GM23248 (cell line): Measurements from ENCODE around the gene ZC3H15. TPM values are rescaled to one million over a fixed set of nuclear protein-coding genes. Genes with fewer than 3 reads are reported as not detected.

ENCODE experiments used
- DNase-seq: peaks from one replicate; pipeline ENCODE4 v3.0.0-alpha.2; 2015
- H2AFZ ChIP-seq: fragments of 200-600 bp; sonication (generic); 2 replicates; pipeline ENCODE4 v1.6.1; 2016; ENCODE audit warnings: antibody characterized with exemption
- H3F3A ChIP-seq: fragments of 200-600 bp; sonication (generic); 2 replicates; pipeline ENCODE4 v1.6.1; 2016; ENCODE audit warnings: mild to moderate bottlenecking, antibody characterized with exemption, mixed run types; ENCODE audit not compliant: insufficient read depth
- H3K27ac ChIP-seq: fragments of 200-600 bp; sonication (generic); 2 replicates; pipeline ENCODE4 v1.5.1; 2016; ENCODE audit warnings: mild to moderate bottlenecking
- H3K27me3 ChIP-seq: fragments of 200-600 bp; sonication (generic); replicated peaks from 2 replicates; pipeline ENCODE4 v1.6.1; 2016; ENCODE audit warnings: mild to moderate bottlenecking; ENCODE audit not compliant: insufficient read depth
- H3K36me3 ChIP-seq: fragments of 200-600 bp; sonication (generic); 2 replicates; pipeline ENCODE4 v1.6.1; 2016; ENCODE audit warnings: low read depth, mild to moderate bottlenecking
- H3K4me1 ChIP-seq: fragments of 200-600 bp; sonication (generic); 2 replicates; pipeline ENCODE4 v1.6.1; 2016; ENCODE audit warnings: mild to moderate bottlenecking; ENCODE audit not compliant: insufficient read depth
- H3K4me2 ChIP-seq: fragments of 200-600 bp; sonication (generic); one replicate; pipeline ENCODE4 v1.6.1; 2016; ENCODE audit warnings: mild to moderate bottlenecking; ENCODE audit not compliant: unreplicated experiment
- H3K4me3 ChIP-seq: fragments of 200-600 bp; sonication (generic); 2 replicates; pipeline ENCODE4 v1.5.1; 2016; ENCODE audit warnings: mild to moderate bottlenecking
- H3K79me2 ChIP-seq: fragments of 200-600 bp; sonication (generic); 2 replicates; pipeline ENCODE4 v1.6.1; 2016; ENCODE audit warnings: mild to moderate bottlenecking; ENCODE audit not compliant: insufficient read depth
- H3K9ac ChIP-seq: fragments of 200-600 bp; sonication (generic); 2 replicates; pipeline ENCODE4 v1.6.1; 2016; ENCODE audit warnings: mild to moderate bottlenecking
- H3K9me2 ChIP-seq: fragments of 200-600 bp; sonication (generic); 2 replicates; pipeline ENCODE4 v1.6.1; 2016; ENCODE audit warnings: mixed run types, mild to moderate bottlenecking, moderate library complexity; ENCODE audit not compliant: insufficient read depth
- H3K9me3 ChIP-seq: fragments of 200-600 bp; sonication (generic); one replicate; pipeline ENCODE4 v1.6.1; 2017; ENCODE audit warnings: low read depth
- H4K20me1 ChIP-seq: fragments of 200-600 bp; sonication (generic); 2 replicates; pipeline ENCODE4 v1.6.0; 2016; ENCODE audit not compliant: insufficient read depth
- EZH2 ChIP-seq: fragments of 200-600 bp; sonication (generic); IDR thresholded peaks from 2 replicates; pipeline ENCODE4 v1.6.1; 2018; ENCODE audit warnings: antibody characterized with exemption, mild to moderate bottlenecking; ENCODE audit not compliant: insufficient read depth, poor library complexity, severe bottlenecking
- EZH2phosphoT487 ChIP-seq: fragments of 200-600 bp; sonication (generic); IDR thresholded peaks from 2 replicates; pipeline ENCODE4 v1.6.1; 2018; ENCODE audit warnings: antibody characterized with exemption, moderate library complexity, mild to moderate bottlenecking, low read depth; ENCODE audit not compliant: insufficient read depth
- WGBS, 2 experiments: methylation state at CpG; one replicate each; pipeline ENCODE4 v1.1.6; 2015 to 2017; ENCODE audit warnings: low lambda C conversion rate in 2 of 2, low coverage in 1 of 2; ENCODE audit errors: missing lambda C conversion rate in 2 of 2; 5-methylcytosine and 5-hydroxymethylcytosine counted together
- in situ Hi-C: fragments of 300-500 bp; cut with MboI; formaldehyde crosslinking; loops from 2 replicates; pipeline ENCODE4 v1.15.0; 2020
- polyA plus RNA-seq: library from polyadenylated mRNA; unstranded; fragments of >200 nt; fragmentation: Nextera tagmentation; extraction: Ambion mirVana; gene quantifications from 2 replicates; pipeline ENCODE4 v1.2.1, GENCODE V29; 2016
- total RNA-seq: library from RNA; depleted of rRNA; stranded (reverse); fragments of >200 nt; shearing (Covaris generic); gene quantifications from 2 replicates; pipeline ENCODE4 v1.2.3, GENCODE V29; 2014

ZC3H15 gene
- total and polyA plus RNA-seq, 2 experiments from 2014 or later: 43.8 to 88.7 TPM

- Histone ChIP-seq H3K4me3 (peak overlapping the region; percentile 20), H3K27me3 (no peaks in the 10 kb centered on the region), H3K9me2 (no peaks in the 10 kb centered on the region), H3K79me2 (no peaks in the 10 kb centered on the region), H3K36me3 (no peaks in the 10 kb centered on the region), H3K9ac (no peak overlapping the region; the same call in 1 of the 2 replicates), H3K9me3 (no peaks in the 10 kb centered on the region), H3K4me2 (peak overlapping the region; percentile 55), H3K4me1 (peaks cover 43% of the 10 kb centered on the region), H3F3A (peaks cover 38% of the 10 kb centered on the region), H2AFZ (peak overlapping the region; percentile 35), H3K27ac (peak overlapping the region; percentile 28), H4K20me1 (no peaks in the 10 kb centered on the region)
- 14 to 16% methylated on average over 4 of the region's 4 CpGs for WGBS, 2 experiments
- TF ChIP-seq EZH2phosphoT487 (no peak), EZH2 (no peak)
- in situ Hi-C loops: no loop called here
- peak; percentile 71 for DNase-seq
Observed at GRCh38 chr2:186540941-186541340, 54.9 kb downstream of the ZC3H15 start.

DNA sequence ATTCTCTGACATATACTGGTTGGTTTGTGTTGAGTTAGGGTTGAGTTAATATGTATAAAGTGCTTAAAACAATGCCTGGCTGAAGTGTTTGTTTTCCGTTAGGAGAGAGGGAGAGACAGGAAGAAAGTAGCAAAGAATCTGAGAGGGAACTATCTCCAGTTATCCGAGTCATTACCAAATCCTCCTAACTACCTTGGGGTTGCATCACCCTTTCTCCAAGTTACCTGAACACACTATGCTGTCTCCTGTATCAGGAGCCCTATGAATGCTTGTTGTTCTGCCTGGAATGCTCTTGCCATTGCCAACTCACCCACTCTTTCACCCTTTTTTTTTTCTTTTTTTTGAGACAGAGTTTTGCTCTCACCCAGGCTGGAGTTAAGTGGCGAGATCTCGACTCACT, 55.9 kb downstream of the ZC3H15 start:
- no peaks in the 10 kb centered on the region for H3K27me3 ChIP-seq
- TF ChIP-seq EZH2phosphoT487 (no peak), EZH2 (no peak)
- no peaks in the 10 kb centered on the region for H4K20me1 ChIP-seq
- H3K9me2 ChIP-seq: no peaks in the 10 kb centered on the region
- no peaks in the 10 kb centered on the region for H3K79me2 ChIP-seq
- H3K4me3 ChIP-seq: no peak overlapping the region
- in situ Hi-C loops: no loop called here
- 89 to 97% methylated on average over 4 of the region's 4 CpGs for WGBS, 2 experiments
- H3K4me2 ChIP-seq: no peak overlapping the region
- H3F3A ChIP-seq: peaks cover 43% of the 10 kb centered on the region
- DNase-seq: no peak
- no peak overlapping the region for H2AFZ ChIP-seq
- no peaks in the 10 kb centered on the region for H3K36me3 ChIP-seq
- H3K9me3 ChIP-seq: no peaks in the 10 kb centered on the region
- H3K27ac ChIP-seq: no peak overlapping the region
- peaks cover 53% of the 10 kb centered on the region for H3K4me1 ChIP-seq
- no peak overlapping the region for H3K9ac ChIP-seq

DNA sequence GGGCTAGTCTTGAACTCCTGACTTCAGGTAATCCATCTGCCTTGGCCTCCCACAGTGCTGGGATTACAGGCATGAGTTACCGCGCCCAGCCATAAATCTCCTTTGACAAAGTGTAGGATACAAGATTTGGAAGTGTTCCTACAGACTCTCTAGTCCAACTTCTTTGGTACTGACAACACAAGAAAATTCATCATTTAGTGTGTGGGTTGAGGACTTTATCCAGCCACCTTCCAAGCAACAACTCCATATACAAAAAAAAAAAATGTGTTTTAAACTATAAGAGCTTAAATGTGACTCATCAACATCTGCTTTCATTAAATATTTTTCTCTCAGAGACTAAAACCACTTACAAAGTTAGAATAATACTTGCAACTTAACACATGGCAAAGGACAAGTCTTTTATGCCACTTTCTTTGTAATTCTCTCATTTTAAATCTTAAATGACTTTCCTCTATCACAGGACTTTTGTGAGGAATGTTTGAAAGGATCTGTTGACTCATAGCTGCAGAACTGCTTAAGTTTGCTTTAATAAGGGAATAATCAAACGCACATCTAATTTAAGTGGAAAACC, 57.6 kb downstream of the ZC3H15 start:
- Histone ChIP-seq H3K4me1 (peaks cover 60% of the 10 kb centered on the region), H3K4me2 (peak overlapping the region; percentile 69), H3K27ac (peak overlapping the region; percentile 88), H3K79me2 (no peaks in the 10 kb centered on the region), H3K27me3 (no peaks in the 10 kb centered on the region), H3K9me3 (no peaks in the 10 kb centered on the region), H3K36me3 (no peaks in the 10 kb centered on the region), H3F3A (peaks cover 46% of the 10 kb centered on the region), H3K9me2 (no peaks in the 10 kb centered on the region), H3K4me3 (peak overlapping the region; percentile 56), H2AFZ (no peak overlapping the region), H4K20me1 (no peaks in the 10 kb centered on the region), H3K9ac (peak overlapping the region; percentile 67)
- no peak for TF ChIP-seq EZH2
- TF ChIP-seq EZH2phosphoT487: no peak
- in situ Hi-C loops: no loop called here
- DNase-seq: peak; percentile 76
- 30% methylated on average over 3 of the region's 3 CpGs for whole genome bisulfite sequencing, 2 experiments

- Histone ChIP-seq H3K4me3 (peak overlapping the region; percentile 56), H3K9ac (peak overlapping the region; percentile 67)
- 5 to 11% methylated on average over 1 of the region's 1 CpG for WGBS, 2 experiments
Observed at GRCh38 chr2:186544255-186544675, 58.2 kb downstream of the ZC3H15 start.

More at GRCh38 chr2:186544255-186544675, 58.2 kb downstream of the ZC3H15 start:
- in situ Hi-C loops: no loop called here
- Histone ChIP-seq H3K27ac (peak overlapping the region; percentile 88), H3K36me3 (no peaks in the 10 kb centered on the region), H3K4me1 (peaks cover 60% of the 10 kb centered on the region), H3K9me3 (no peaks in the 10 kb centered on the region), H3K9me2 (no peaks in the 10 kb centered on the region), H2AFZ (no peak overlapping the region), H3F3A (peaks cover 46% of the 10 kb centered on the region), H3K27me3 (no peaks in the 10 kb centered on the region), H3K4me2 (peak overlapping the region; percentile 69), H4K20me1 (no peaks in the 10 kb centered on the region), H3K79me2 (no peaks in the 10 kb centered on the region)
- TF ChIP-seq EZH2 (no peak), EZH2phosphoT487 (0 out of 2 replicates have a peak, but pooled peaks have one; percentile 48)
- DNase-seq: peak; percentile 84
